CD1c-positive myeloid dendritic cell (primary cell): ENCODE data around the gene TSSK6.

ENCODE experiments used
- DNase-seq: peaks from one replicate; pipeline ENCODE4 v3.0.0-alpha.2; 2016; ENCODE audit errors: extremely low spot score

Gene TSSK6

GRCh38 chr19:19464339-19465098 lies 50.8 kb downstream of the TSSK6 start:
- DNase-seq, result no peak
